Kasumi-1 (cell line): Measurements from ENCODE around the gene ATP2C2.
"Not testable (repeated sequence)": the region's sequence is repeated elsewhere in the genome, so short reads cannot be mapped to it uniquely, and the experiment has no call there.

Experiments
- DNase-seq, 2 experiments: peaks; one replicate each; lab custom pipeline; 2025; lab: John Stamatoyannopoulos, UW

ATP2C2 gene

DNA sequence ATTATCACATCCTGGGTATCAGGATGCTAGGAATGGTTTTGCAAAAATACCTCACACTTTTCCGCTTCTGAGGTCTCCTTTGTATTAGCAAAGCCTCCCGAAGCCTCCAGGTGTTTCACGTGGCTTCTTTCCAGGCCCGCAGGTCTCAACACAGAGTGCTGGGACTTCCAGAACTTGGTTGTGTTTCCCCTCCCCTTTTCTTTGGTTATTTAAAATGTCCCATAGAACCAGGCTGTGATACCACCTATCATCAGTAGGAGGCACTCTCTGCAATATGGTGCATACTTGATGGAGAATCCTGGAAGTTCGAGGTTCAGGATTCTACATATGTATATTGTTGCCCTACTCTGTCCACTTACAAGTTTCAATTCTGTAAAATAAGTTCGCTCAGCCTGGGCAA is 28.8 kb downstream of the ATP2C2 start:
- no peak for DNase-seq

DNA sequence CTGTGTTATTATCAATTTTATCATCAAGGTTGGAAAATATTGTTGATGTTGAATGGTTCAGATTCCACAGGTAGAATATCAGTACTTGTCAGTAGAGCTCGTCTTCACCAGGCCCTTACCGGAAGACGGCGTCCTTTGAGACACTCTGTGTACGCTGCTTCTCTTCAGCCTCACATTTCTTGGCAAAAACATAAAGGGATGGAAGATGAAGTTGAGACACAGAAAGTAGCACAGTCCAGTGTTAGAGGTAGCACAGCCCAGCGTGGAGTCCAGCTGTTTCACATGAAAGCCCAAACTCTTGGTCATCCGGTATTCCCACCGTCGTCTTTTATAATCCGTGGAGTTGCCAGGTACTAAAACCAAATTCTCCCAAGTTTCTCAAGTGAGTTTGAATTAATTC is 30.4 kb downstream of the ATP2C2 start:
- no peak for DNase-seq

- DNase-seq: not testable (repeated sequence)
Observed at GRCh38 chr16:84399912-84400311, 31.6 kb downstream of the ATP2C2 start.

- not testable (repeated sequence) for DNase-seq
Observed at GRCh38 chr16:84403435-84403834, 35.1 kb downstream of the ATP2C2 start.

DNA sequence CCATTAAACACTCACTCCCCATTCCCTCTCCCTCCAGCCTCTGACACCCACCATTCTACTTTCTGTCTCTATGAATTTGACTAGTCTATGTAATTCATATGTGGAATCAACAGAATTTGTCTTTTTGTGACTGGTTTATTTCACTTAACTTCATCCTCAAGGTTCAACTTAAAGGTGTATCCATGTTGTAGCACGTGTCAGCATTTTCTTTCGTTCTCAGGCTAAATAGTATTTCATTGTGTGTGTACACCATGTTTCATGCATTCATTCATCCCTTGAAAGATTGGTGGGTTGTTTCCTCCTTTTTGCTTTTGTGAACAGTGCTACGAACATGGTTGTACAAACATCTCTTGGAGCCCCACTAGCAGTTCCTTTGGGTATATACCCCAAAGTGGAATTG is 36.0 kb downstream of the ATP2C2 start:
- no peak for DNase-seq

DNA sequence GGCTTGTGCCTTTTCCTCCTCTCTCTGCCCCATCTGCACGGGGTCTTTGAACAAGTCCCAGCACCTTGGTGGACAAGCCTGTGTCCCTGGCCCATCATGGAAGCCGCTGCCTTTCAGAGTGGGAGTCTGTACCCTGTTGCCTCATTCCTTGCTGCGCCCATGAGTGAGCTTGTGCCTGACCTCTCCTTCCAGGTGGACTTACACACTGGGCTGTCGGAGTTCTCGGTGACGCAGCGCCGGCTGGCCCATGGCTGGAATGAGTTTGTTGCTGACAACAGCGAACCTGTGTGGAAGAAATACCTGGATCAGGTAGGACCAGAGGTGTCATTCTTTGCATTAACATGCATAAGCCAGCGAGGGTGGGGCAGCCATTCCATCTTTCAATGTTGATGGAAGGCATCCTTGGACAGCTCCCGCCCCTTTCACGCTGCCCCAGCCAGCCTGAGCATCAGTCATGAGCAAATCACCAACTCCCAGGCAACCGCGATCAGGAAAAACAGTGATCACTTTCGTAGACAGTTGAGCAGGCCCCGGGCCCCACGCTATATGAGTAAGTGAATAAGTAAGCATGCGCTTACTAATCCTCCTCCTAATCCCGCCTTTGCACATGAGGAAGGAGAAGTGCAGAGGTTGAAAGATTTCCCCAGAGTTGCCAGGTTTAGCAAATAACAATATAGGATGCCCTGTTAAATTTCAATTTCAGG is 36.8 kb downstream of the ATP2C2 start:
- DNase-seq: no peak

DNA sequence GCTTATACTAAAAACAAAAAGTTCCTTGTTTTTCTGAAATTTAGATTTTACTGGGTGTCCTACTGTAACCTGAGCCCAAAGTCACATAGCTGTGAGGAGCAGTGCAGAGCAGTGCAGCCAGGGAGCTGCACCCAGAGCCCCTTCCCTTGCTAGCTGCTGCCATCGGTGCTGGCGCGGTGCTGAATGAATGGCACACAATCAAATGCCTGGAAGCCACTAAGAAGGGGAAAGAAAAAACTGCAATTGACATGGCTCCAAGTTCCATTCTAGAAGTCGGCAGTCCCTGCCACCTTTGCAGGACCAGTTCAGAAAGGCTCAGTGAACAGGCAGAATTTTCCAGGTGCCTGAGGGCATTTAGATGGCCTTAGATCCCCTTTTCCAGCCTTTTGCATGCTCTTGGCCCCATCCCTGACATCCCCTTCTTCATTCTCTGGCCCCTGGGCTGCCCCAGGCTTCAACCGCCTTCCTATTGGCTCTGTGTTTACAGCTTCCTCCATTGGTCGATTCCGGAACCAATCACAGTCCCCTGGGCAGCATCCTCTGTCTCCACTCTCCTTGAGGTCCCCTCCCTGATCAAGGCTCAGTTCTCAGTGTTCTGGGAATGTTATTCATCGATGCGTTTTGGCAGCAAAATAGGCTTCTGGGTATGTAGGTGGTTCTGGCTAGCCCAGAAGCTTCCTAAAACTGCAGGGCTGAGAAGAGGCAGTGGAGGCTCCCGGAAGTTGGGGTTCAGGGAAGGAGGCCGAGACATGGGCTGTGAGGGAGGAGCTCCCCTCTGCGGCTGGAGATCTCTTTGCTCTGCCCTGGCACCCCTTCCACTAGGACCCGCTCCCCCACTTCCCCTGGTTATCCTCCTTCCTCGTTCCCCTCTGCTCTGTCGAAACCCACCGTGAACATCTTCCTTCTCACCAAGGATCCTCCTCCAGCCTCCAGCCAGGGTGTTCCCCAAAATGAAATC is 37.9 kb downstream of the ATP2C2 start:
- DNase-seq: peak; percentile 2 to 17

DNA sequence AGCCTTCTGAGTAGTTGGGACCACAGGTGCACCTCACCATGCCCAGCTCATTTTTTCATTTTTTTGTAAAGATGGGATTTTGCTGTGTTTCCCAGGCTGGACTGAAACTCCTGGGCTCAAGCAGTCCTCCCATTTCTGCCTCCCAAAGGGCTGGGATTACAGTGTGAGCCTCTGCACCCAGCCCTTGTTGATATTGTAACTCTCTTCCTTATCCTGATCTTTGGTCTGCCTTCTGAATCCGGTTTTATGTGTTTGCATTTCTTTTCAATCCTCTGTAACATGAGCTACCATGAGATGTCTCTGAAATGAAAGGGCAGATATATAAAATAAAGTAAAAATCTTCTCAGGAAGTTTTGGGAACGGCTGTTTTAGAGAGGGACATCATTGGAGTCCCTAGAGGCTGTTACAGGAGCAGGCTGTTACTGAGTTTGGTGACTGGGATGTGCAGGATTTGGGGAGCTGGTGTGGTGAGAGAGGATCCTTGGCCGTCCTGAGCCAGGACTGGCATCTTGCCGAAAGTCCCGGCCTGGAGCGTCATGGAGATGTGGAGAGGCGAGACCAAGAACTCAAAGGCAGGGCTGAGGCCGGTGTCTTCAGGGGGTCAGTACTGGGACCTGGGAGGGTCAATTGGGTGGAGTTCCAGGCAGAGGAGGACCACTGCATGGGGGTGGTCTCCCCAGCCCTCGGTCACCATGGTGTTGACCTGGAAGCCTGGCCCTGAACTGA is 39.4 kb downstream of the ATP2C2 start:
- no peak for DNase-seq

DNA sequence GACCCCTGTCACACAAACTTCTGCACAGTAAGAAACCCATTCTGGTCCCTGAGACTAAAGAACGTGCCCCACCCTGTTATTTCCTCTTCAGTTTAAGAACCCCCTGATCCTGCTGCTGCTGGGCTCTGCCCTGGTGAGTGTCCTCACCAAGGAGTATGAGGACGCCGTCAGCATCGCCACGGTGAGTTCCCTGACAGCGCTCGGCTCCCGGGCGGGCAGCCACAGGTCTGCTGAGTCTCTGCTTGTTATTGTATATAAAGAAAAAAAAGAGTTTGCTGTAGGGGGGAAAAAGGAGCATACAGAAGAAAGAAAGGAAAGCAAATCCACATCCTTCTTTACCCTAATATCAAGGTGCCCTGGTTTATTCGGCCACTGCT is 40.0 kb downstream of the ATP2C2 start:
- DNase-seq: no peak

GRCh38 chr16:84408856-84409255 is 40.5 kb downstream of the ATP2C2 start:
- DNase-seq: no peak

DNA sequence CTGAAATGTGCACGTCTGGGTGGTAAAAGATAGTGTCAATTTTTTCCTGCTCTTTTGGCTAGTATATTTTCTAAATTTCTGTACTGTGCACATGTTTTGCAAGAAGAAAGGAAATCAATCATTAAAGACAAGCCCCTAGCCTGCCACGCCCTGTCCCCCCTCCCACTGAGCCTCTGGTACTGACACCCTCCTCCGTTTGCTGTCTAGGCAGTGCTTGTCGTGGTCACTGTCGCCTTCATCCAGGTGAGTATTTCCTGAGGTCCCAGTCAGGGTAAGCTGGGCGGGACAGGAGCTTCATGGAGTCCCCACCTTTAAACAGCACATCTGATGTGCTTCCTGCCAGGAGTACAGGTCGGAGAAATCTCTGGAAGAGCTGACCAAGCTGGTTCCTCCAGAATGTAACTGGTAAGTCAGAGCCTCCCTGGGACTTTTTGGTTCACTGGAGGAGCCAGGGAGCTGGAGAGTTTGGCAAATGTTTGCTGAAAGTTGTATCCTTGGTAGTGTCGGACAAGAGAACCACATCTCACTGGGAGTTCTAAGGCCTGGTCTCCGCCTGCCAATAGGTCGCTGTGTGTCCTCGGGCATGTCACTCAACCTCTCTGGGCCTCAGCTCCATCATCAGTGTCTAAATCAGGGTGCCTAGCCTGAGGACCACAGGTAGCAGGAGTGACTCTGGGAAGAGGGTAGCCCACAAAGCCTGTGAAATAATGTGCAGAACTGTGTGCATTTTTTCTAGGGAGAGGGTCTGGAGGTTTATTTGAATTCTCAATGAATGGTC is 42.2 kb downstream of the ATP2C2 start:
- DNase-seq: no peak

GRCh38 chr16:84411768-84412167 is 43.4 kb downstream of the ATP2C2 start:
- DNase-seq: no peak

DNA sequence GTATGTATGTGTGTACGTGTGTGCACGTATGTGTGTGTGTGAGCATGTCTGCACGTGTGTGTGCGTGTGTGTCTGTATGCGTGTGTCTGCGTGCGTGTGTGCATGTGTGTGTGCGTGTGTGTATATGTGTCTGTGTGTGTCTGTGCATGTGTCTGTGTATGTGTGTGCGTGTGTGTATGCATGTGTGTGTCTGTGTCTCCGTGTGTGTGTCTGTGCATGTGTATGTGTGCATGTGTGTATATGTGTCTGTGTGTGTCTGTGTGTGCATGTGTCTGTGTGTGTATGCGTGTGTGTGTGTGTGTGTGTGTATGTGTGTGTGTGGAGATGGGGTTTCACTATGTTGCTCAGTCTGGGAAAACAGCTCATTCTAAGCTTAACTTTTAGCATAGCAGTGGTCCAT is 43.9 kb downstream of the ATP2C2 start:
- no peak for DNase-seq

DNA sequence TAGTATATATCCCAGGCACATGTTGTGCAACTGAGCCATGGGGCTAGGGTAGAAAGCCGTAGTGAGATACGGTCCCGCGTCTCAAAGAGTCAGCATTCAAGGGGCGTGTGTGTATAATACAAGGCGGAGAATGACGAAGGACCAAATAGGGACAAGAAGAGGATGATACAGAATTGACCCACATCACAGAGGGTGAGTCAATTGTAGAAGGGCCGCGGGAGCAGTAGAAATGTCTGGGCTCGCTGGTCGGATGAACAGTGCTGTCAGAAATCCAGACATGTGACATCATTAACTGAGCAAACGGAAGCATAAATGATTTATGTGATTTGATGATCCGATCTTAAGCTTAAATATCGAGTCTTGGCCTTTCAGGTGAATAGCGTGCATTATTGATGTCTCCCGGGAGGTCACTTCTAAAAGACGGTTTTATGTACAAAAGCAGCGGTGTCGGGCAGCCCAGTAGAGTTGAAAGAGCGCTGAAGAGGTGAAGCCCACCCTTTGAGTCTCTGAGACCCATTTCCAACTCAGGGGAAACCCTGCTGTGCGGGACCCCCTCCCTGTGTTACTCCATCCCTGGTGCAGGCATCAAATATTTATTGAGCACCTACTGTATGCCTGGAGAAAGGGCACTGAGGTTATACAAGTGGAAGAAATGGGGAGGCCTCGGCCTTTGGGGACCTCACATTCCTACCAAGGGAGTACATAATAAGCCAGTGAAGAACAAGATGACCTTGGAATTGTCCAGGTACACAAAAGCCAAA is 45.1 kb downstream of the ATP2C2 start:
- no peak for DNase-seq

GRCh38 chr16:84414789-84415326 is 46.5 kb downstream of the ATP2C2 start:
- DNase-seq: no peak

- no peak for DNase-seq
Observed at GRCh38 chr16:84416407-84417321, 48.3 kb downstream of the ATP2C2 start.

DNA sequence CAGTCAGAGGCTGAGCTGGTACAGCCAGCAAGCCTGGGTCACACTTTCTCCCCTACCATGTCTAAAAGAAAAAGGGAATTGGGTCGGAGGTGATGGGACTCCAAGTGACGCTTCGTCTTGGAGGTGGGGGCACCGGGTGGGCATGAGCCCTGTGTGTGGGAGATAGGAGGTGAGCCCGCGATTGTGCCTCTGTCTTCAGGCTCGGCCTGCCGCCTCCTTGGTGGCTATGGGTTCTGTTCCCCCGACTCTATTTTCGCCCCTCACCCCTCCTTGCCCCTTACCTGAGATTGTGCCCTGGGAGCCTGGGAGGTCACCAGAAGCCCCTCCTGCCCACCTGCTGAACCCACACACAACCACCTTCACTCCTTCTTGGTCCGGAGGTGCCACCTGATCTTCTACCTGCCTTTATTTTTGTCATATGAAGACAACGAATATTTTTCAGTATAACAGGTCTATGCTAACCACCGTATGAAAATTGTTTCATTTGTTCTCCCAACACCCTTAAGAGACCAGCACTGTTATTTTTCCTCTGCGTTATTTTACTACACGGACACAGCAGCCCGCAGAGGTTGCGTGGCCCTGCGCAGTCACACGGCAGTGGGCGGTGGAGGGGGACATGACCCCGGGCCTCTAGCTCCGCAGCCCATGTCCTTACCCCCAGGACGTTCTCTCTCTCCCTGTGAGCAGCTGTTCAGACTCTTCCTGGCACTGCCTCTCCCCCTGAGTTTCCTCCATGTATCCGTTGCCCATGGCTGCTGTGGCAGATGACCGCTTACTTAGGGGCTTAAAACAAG is 49.9 kb downstream of the ATP2C2 start:
- DNase-seq: no peak

DNA sequence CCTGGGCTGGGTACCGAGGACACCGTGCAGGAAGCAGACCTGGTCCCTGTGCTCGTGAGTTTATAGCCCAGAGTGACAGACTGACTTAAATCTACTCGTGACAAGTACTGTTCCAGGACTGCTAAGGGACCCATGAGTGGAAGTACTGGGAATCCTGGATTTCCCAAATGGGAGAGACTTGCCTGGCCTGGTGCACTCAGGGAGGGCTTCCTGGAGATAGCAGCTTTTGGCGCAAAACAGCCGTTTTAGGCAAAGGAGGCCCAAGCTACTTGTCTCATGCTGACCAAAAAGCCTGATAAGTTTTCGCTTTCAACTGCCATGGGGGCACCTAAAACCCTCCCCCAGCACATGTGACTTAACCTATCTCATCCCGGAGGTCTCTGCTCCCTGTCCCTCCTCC is 51.4 kb downstream of the ATP2C2 start:
- no peak for DNase-seq

DNA sequence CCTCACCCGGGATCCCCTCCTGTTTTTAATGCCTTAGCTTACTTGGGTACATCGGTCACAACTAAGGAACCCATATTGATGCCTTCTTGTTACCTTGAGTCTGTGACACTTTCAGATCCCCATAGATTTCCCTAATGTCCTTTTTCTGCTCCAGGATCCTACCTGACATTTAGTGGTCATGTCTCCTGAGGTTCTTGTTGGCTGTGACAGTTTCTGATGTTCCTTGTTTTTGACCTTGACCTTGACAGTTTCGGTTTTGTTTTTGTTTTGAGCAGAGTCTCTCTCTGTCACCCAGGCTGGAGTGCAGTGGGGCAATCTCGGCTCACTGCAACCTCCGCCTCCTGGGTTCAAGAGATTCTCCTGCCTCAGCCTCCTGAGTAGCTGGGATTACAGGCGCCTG is 52.2 kb downstream of the ATP2C2 start:
- not testable (repeated sequence) for DNase-seq
